HCT116 (cell line): ENCODE measurements around the gene VTI1B. TPM values are rescaled to one million over a fixed set of nuclear protein-coding genes. Genes with fewer than 3 reads are reported as not detected.

ENCODE experiments used
- ATAC-seq: fragments of 200-7000 bp; cut with Tn5 transposase; 2 replicates; pipeline ENCODE4 v1.9.1; 2020; ENCODE audit warnings: mild to moderate bottlenecking, moderate library complexity
- BruUV-seq: library from RNA; stranded (reverse); fragments of 400-500 nt; replicated peaks from 2 replicates; lab custom pipeline; 2021; lab: Mats Ljungman, UMichigan
- CTCF ChIA-PET: fragments of 300-600 bp; sonication (Branson Sonifier 250); formaldehyde crosslinking; loops from one replicate; lab custom pipeline; 2021; ENCODE audit warnings: antibody characterized with exemption; lab: Charles Lee
- POLR2A ChIA-PET: fragments of 300-600, 350-600 bp; sonication (Branson Sonifier 250); formaldehyde crosslinking; loops from one replicate; lab custom pipeline; 2021; ENCODE audit warnings: antibody characterized with exemption; lab: Charles Lee
- RAD21 ChIA-PET, 2 experiments: fragments of 300-600 bp; sonication (Branson Sonifier 250); formaldehyde crosslinking; loops; one replicate each; lab custom pipeline; 2023; ENCODE audit warnings: low total read pairs in 2 of 2; ENCODE audit not compliant: uncharacterized antibody in 2 of 2, unreplicated experiment in 2 of 2, low non-redundant PET in 1 of 2; lab: Charles Lee
- DNase-seq: peaks from one replicate; pipeline ENCODE4 v3.0.0-alpha.2; 2010; ENCODE audit warnings: low read depth, low spot score
- H2AFZ ChIP-seq: fragments of 200-600 bp; shearing (Covaris generic), sonication (generic); 2 replicates; pipeline ENCODE4 v1.6.1; 2017; ENCODE audit warnings: low read depth, mixed run types, mixed read lengths, antibody characterized with exemption, low read length; ENCODE audit not compliant: poor library complexity, severe bottlenecking
- H3K27ac ChIP-seq: 2 replicates; pipeline ENCODE4 v1.5.1; 2012; ENCODE audit warnings: low read depth, low read length
- H3K27me3 ChIP-seq: fragments of 200-600 bp; sonication (generic); 2 replicates; pipeline ENCODE4 v1.6.1; 2016; ENCODE audit warnings: mixed run types, low read length, mixed read lengths; ENCODE audit not compliant: insufficient read depth
- H3K36me3 ChIP-seq, 2 experiments: fragments of 200-500 bp in 1 of 2; fragments of 200-600 bp in 1 of 2; sonication (Bioruptor generic) in 1 of 2; sonication (generic) in 1 of 2; 2 replicates each; pipeline versions ENCODE4 v1.5.1 to v1.6.1; 2014 to 2016; ENCODE audit warnings: low read length in 2 of 2, inconsistent platforms in 1 of 2, mixed read lengths in 1 of 2, mixed run types in 1 of 2; ENCODE audit not compliant: insufficient read depth in 2 of 2, control insufficient read depth in 1 of 2
- H3K4me1 ChIP-seq, 2 experiments: fragments of 200-600 bp in 1 of 2; sonication (generic) in 1 of 2; 2 replicates each; pipeline versions ENCODE4 v1.5.1 to v1.6.1; 2012 to 2017; ENCODE audit warnings: low read length in 2 of 2, inconsistent platforms in 1 of 2, mild to moderate bottlenecking in 1 of 2, mixed read lengths in 1 of 2, mixed run types in 1 of 2, moderate library complexity in 1 of 2; ENCODE audit not compliant: insufficient read depth in 2 of 2, control insufficient read depth in 1 of 2
- H3K4me2 ChIP-seq: fragments of 200-600 bp; sonication (generic); 2 replicates; pipeline ENCODE4 v1.6.1; 2017; ENCODE audit warnings: mixed run types, low read length, mixed read lengths
- H3K4me3 ChIP-seq, 2 experiments: fragments of 200-600 bp in 1 of 2; sonication (generic) in 1 of 2; replicated peaks in 1 of 2; 2 replicates each; pipeline ENCODE4 v1.5.1; 2011 to 2016; ENCODE audit warnings: low read length in 2 of 2, control low read depth in 1 of 2, low read depth in 1 of 2, mild to moderate bottlenecking in 1 of 2, mixed read lengths in 1 of 2, mixed run types in 1 of 2
- H3K79me2 ChIP-seq: fragments of 200-600 bp; sonication (generic); 2 replicates; pipeline ENCODE4 v1.6.1; 2017; ENCODE audit warnings: mild to moderate bottlenecking, mixed run types, low read length, moderate library complexity, mixed read lengths; ENCODE audit not compliant: insufficient read depth
- H3K9ac ChIP-seq: fragments of 200-600 bp; sonication (generic); 2 replicates; pipeline ENCODE4 v1.6.1; 2016; ENCODE audit warnings: low read length, mixed read lengths
- H3K9me2 ChIP-seq: fragments of 200-600 bp; sonication (generic), shearing (Covaris generic); 2 replicates; pipeline ENCODE4 v1.6.1; 2017; ENCODE audit warnings: mixed run types, mild to moderate bottlenecking, moderate library complexity; ENCODE audit not compliant: insufficient read depth
- H3K9me3 ChIP-seq, 2 experiments: fragments of 200-500 bp in 1 of 2; fragments of 200-600 bp in 1 of 2; sonication (Bioruptor generic) in 1 of 2; sonication (generic) in 1 of 2; 2 replicates each; pipeline ENCODE4 v1.6.1; 2014 to 2017; ENCODE audit warnings: low read length in 2 of 2, mixed read lengths in 2 of 2, inconsistent platforms in 1 of 2, low read depth in 1 of 2, mild to moderate bottlenecking in 1 of 2, mixed run types in 1 of 2, moderate library complexity in 1 of 2; ENCODE audit not compliant: control insufficient read depth in 1 of 2, insufficient read depth in 1 of 2
- H4K20me1 ChIP-seq: fragments of 200-600 bp; sonication (generic), shearing (Covaris generic); 2 replicates; pipeline ENCODE4 v1.6.1; 2017; ENCODE audit warnings: mixed run types, mild to moderate bottlenecking, moderate library complexity; ENCODE audit not compliant: insufficient read depth
- ATF3 ChIP-seq: IDR thresholded peaks from 2 replicates; pipeline ENCODE4 v1.6.1; 2012
- CBX3 ChIP-seq: IDR thresholded peaks from 2 replicates; pipeline ENCODE4 v1.6.1; 2012; ENCODE audit warnings: low read depth
- CEBPB ChIP-seq: IDR thresholded peaks from 2 replicates; pipeline ENCODE4 v1.6.1; 2012; ENCODE audit warnings: low read depth
- CTCF ChIP-seq, 3 experiments: fragments of 200-600 bp in 1 of 3; sonication (generic) in 1 of 3; IDR thresholded peaks in 2 of 3; conservative IDR thresholded peaks in 1 of 3; 2 replicates each; pipeline ENCODE4 v1.5.1; 2012 to 2017; ENCODE audit warnings: low read depth in 2 of 3, low read length in 2 of 3, antibody characterized with exemption in 1 of 3, borderline replicate concordance in 1 of 3, control low read depth in 1 of 3, mild to moderate bottlenecking in 1 of 3, mixed read lengths in 1 of 3, mixed run types in 1 of 3, moderate library complexity in 1 of 3; ENCODE audit not compliant: insufficient read depth in 1 of 3
- EGR1 ChIP-seq: IDR thresholded peaks from 2 replicates; pipeline ENCODE4 v1.6.1; 2012; ENCODE audit warnings: low read depth
- ELF1 ChIP-seq: IDR thresholded peaks from 2 replicates; pipeline ENCODE4 v1.6.1; 2012; ENCODE audit warnings: low read depth, borderline replicate concordance
- EZH2 ChIP-seq: fragments of 200-600 bp; sonication (generic); IDR thresholded peaks from 2 replicates; pipeline ENCODE4 v1.6.1; 2017; ENCODE audit warnings: antibody characterized with exemption, mixed run types
- EZH2phosphoT487 ChIP-seq: fragments of 200-600 bp; IDR thresholded peaks from 2 replicates; pipeline ENCODE4 v1.6.1; 2018; ENCODE audit warnings: antibody characterized with exemption, borderline replicate concordance
- FOSL1 ChIP-seq: IDR thresholded peaks from 2 replicates; pipeline ENCODE4 v1.6.1; 2012; ENCODE audit warnings: low read depth
- JUND ChIP-seq: IDR thresholded peaks from 2 replicates; pipeline ENCODE4 v1.6.1; 2012
- MAX ChIP-seq: IDR thresholded peaks from 2 replicates; pipeline ENCODE4 v1.6.1; 2012
- POLR2A ChIP-seq: IDR thresholded peaks from 2 replicates; pipeline ENCODE4 v1.7.0; 2011; ENCODE audit warnings: borderline replicate concordance; ENCODE audit not compliant: insufficient read depth, insufficient read length; ENCODE audit errors: extremely low read depth
- POLR2AphosphoS5 ChIP-seq: IDR thresholded peaks from 2 replicates; pipeline ENCODE4 v1.6.1; 2011; ENCODE audit warnings: mild to moderate bottlenecking, low read depth, low read length, moderate library complexity
- SP1 ChIP-seq: IDR thresholded peaks from 2 replicates; pipeline ENCODE4 v1.6.1; 2012; ENCODE audit warnings: low read depth
- SRF ChIP-seq: IDR thresholded peaks from 2 replicates; pipeline ENCODE4 v1.6.1; 2012; ENCODE audit warnings: low read depth
- YY1 ChIP-seq: IDR thresholded peaks from 2 replicates; pipeline ENCODE4 v1.6.1; 2011; ENCODE audit warnings: low read length, low read depth, moderate library complexity, mild to moderate bottlenecking; ENCODE audit not compliant: insufficient replicate concordance; ENCODE audit errors: extremely low read depth
- ZFX ChIP-seq: fragments of 450-650 bp; IDR thresholded peaks from 2 replicates; pipeline ENCODE4 v1.6.1; 2017
- ZNF274 ChIP-seq: fragments of 200-500 bp; sonication (Bioruptor generic); IDR thresholded peaks from 2 replicates; pipeline ENCODE4 v1.6.1; 2014; ENCODE audit warnings: mild to moderate bottlenecking, low read depth, low read length, inconsistent platforms
- intact Hi-C: fragments of 100-400 bp; cut with micrococcal nuclease; formaldehyde crosslinking; loops from 2 replicates; pipeline ENCODE4 v1.10.0; 2022
- total RNA-seq: library from RNA; stranded (reverse); gene quantifications from one replicate; pipeline ENCODE4 v1.2.1, GENCODE V29; 2021; ENCODE audit not compliant: unreplicated experiment

Gene VTI1B
- total RNA-seq, 1 experiment from 2014 or later, result 86.3 TPM

- Histone ChIP-seq H3K9me3 (no peaks in the 10 kb centered on the region), H3K36me3 (peaks cover 4 to 6% of the 10 kb centered on the region in 2 experiments; a peak in 3 of 4 replicates), H3K9me2 (no peaks in the 10 kb centered on the region), H3K79me2 (peaks cover 31% of the 10 kb centered on the region), H3K27ac (no peak overlapping the region), H3K9ac (no peak overlapping the region), H3K4me1 (peaks cover 22 to 43% of the 10 kb centered on the region in 2 experiments), H3K4me3 (no peak overlapping the region), H3K4me2 (no peak overlapping the region), H3K27me3 (no peaks in the 10 kb centered on the region), H4K20me1 (no peaks in the 10 kb centered on the region), H2AFZ (peak overlapping the region; percentile 80)
- BruUV-seq, result no TSS peak
- ChIA-PET CTCF (no interaction called here), POLR2A (no interaction called here), RAD21 (no interaction called here)
- intact Hi-C loops, result no loop called here
- TF ChIP-seq FOSL1, result no peak
- no peak for DNase-seq
- ATAC-seq, result no peak
Observed at GRCh38 chr14:67697006-67697405, 22.6 kb upstream of the VTI1B start.

- peak within 1 kb of the TSS; percentile 80 for H3K27ac ChIP-seq
- H3K79me2 ChIP-seq, result peaks cover 44% of the 10 kb centered on the region
- CTCF ChIA-PET, result interaction anchor here (1.0 to 1.8 kb wide), 2 partner anchors 9 to 29 kb away, joined by 3 to 16 read pairs; no protein-coding TSS in a partner anchor
- intact Hi-C loops, result loop anchor here (2.0 kb wide), 1 partner anchor 77 kb away; the partner anchor contains the start of gene ARG2
- POLR2A ChIA-PET, result interaction anchor here (0.9 to 1.7 kb wide), 8 partner anchors 9 to 281 kb away, joined by 3 to 9 read pairs (median 4); partner anchors contain the start of genes ARG2, PIGH and PLEKHH1
- H3K36me3 ChIP-seq, result peaks cover 16 to 20% of the 10 kb centered on the region in 2 experiments
- no TSS peak for BruUV-seq
- RAD21 ChIA-PET, result interaction anchor here (1.0 kb wide), 2 partner anchors 9 kb away, joined by 5 to 7 read pairs; no protein-coding TSS in a partner anchor
- H4K20me1 ChIP-seq, result no peaks in the 10 kb centered on the region
- peak; percentile 91 for ATAC-seq
- peak within 1 kb of the TSS; percentile 85 for H3K4me2 ChIP-seq
- DNase-seq, result peak; percentile 85
- H3K9me2 ChIP-seq, result no peaks in the 10 kb centered on the region
- peak within 1 kb of the TSS; percentile 78 for H3K9ac ChIP-seq
- H3K4me1 ChIP-seq, result peaks cover 8 to 29% of the 10 kb centered on the region in 2 experiments; a peak in 3 of 4 replicates
- H2AFZ ChIP-seq, result peak within 1 kb of the TSS; percentile 80
- H3K9me3 ChIP-seq, result no peaks in the 10 kb centered on the region
- H3K4me3 ChIP-seq, result peak within 1 kb of the TSS; percentile 87 to 92
- no peaks in the 10 kb centered on the region for H3K27me3 ChIP-seq
- TF ChIP-seq CBX3 (no peak), ELF1 (no peak), MAX (peak; percentile 12; the same call in 1 of the 2 replicates), ATF3 (no peak), FOSL1 (no peak), YY1 (peak; percentile 80), CTCF (IDR thresholded peaks at IDR 0.05 in 2 of 3, conservative IDR thresholded peaks at IDR 0.05 in 1 of 3; ENCODE audit: borderline replicate concordance in 1 of 3, insufficient read depth in 1 of 3, low read depth in 2 of 3, low read length in 2 of 3) (no peak), POLR2A (peak; percentile 76), EGR1 (no peak), CEBPB (peak; percentile 93), EZH2phosphoT487 (no peak), ZNF274 (no peak), POLR2AphosphoS5 (peak; percentile 96), JUND (no peak), EZH2 (no peak), SP1 (peak; percentile 59), SRF (no peak), ZFX (no peak)
Observed at GRCh38 chr14:67695394-67695949, 21.0 kb upstream of the VTI1B start, which contains the start of gene RDH11. Gene RDH11 (minus strand): TSS chr14:67695764. CDS start chr14:67695703, 61 bp downstream.
